ENCODE results near the gene TGFB1I1. TPM values are rescaled to one million over a fixed set of nuclear protein-coding genes. Genes with fewer than 3 reads are reported as not detected.

TGFB1I1 gene
- total and polyA plus RNA-seq, 2 donors (not counting 1 experiment from before 2014, with no cell fraction given): 0.16 to 4.0 TPM

DNA sequence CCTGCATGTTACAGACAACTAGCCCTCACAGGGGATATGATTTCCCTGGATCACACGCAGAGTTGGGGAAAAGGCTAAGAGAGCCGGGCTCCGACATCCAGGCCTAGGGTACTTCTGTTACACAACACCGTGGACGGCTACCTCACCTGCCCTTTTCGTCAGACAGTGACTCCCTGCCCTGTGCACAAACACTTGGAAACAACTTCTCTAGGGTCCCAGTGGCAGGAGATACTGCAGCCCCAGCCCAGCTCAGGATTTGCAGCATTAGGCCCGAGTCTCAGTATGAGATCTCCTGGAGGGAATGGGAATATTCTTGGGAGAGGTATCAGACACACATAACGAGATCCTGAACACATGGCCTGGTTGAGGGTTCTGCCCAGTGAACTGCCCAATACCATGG, 28.0 kb downstream of the TGFB1I1 start:
- ChIA-PET POLR2A (no interaction called here), CTCF (no interaction called here)
- Histone ChIP-seq H3K4me1 (ENCODE audit: control insufficient read depth in 2 of 2, insufficient read depth in 2 of 2, low read length in 2 of 2) (no peaks in the 10 kb centered on the region), H3K36me3 (replicated peaks in 1 of 2; ENCODE audit: control extremely low read depth in 1 of 2, control insufficient read depth in 1 of 2, extremely low read depth in 1 of 2, insufficient read depth in 2 of 2, low read length in 1 of 2) (peaks cover 0 to 41% of the 10 kb centered on the region in 2 experiments), H3K9ac (ENCODE audit: low read length) (no peak overlapping the region), H3K79me2 (ENCODE audit: control insufficient read depth, insufficient read depth, low read length) (peaks cover 22% of the 10 kb centered on the region), H4K20me1 (ENCODE audit: control insufficient read depth, insufficient read depth, low read length, poor library complexity, severe bottlenecking) (peaks cover 9% of the 10 kb centered on the region), H3K4me3 (ENCODE audit: control extremely low read depth in 1 of 5, extremely low read depth in 1 of 5, insufficient read depth in 1 of 5, low read depth in 2 of 5, low read length in 4 of 5) (no peak overlapping the region), H3K4me2 (replicated peaks; ENCODE audit: low read depth, low read length, poor library complexity, severe bottlenecking) (no peak overlapping the region), H3K9me3 (ENCODE audit: control extremely low read depth in 1 of 3, control insufficient read depth in 2 of 3, insufficient read depth in 1 of 3, low read length in 2 of 3) (no peaks in the 10 kb centered on the region), H3K27me3 (replicated peaks in 1 of 4; ENCODE audit: control extremely low read depth in 1 of 4, control insufficient read depth in 3 of 4, insufficient read depth in 4 of 4, low read length in 3 of 4) (no peaks in the 10 kb centered on the region), H2AFZ (ENCODE audit: insufficient read depth, low read depth, low read length, poor library complexity, severe bottlenecking) (no peak overlapping the region), H3K27ac (ENCODE audit: low read length in 2 of 2) (no peak overlapping the region)
- no peak for TF ChIP-seq EZH2 (IDR thresholded peaks at IDR 0.05; ENCODE audit: borderline replicate concordance, insufficient read depth, low read depth, low read length, poor library complexity, severe bottlenecking)
- no peak for TF ChIP-seq CTCF (IDR thresholded peaks at IDR 0.05)
- ATAC-seq (ENCODE audit: low read depth) (no peak), DNase-seq (no peak)
- intact Hi-C loops (cut with micrococcal nuclease): no loop called here
- Mint-ChIP-seq H3K27me3 (no peaks in the 10 kb centered on the region), H3K4me1 (no peaks in the 10 kb centered on the region), H3K9me3 (ENCODE audit: insufficient read depth) (no peaks in the 10 kb centered on the region), H3K4me3 (no peak overlapping the region), H3K27ac (no peak overlapping the region)
- 98% methylated on average over 7 of the region's 8 CpGs for WGBS (ENCODE audit: insufficient coverage)

DNA sequence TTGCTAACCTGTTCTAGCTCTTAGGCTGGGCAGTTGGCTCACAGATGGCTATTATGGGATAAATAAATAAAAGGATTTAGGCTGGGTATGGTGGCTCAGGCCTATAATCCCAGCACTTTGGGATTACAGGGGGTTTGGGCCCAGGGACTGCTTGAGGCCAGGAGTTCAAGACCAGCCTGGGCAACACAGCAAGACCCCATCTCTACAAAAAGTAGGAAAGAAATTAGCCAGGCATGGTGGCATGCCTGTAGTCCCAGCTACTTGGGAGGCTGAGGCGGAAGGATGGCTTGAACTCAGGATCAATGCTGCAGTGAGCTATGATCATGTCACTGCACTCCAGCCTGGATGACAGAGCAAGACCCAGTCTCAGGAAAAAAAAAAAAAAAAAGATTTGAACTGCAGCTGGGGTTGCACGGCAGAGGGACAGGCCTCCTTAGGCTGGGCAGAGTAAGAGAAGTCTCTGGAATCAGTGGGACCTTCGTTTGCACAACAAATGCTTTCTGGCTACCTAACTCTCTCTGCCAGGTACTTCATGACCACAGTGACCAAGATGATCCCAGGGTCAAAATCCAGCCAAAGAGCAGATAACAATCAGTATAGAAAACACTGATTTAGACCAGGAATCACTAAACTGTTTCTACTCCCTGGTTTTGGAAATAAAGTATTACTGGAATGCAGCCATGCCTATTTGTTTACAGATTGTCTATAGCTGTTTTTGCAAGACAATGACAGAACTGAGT, 29.4 kb downstream of the TGFB1I1 start:
- Histone ChIP-seq H3K27ac (ENCODE audit: low read length in 2 of 2) (no peak overlapping the region), H4K20me1 (ENCODE audit: control insufficient read depth, insufficient read depth, low read length, poor library complexity, severe bottlenecking) (peaks cover 9% of the 10 kb centered on the region), H3K9me3 (ENCODE audit: control extremely low read depth in 1 of 3, control insufficient read depth in 2 of 3, insufficient read depth in 1 of 3, low read length in 2 of 3) (no peaks in the 10 kb centered on the region), H3K36me3 (replicated peaks in 1 of 2; ENCODE audit: control extremely low read depth in 1 of 2, control insufficient read depth in 1 of 2, extremely low read depth in 1 of 2, insufficient read depth in 2 of 2, low read length in 1 of 2) (peaks cover 0 to 34% of the 10 kb centered on the region in 2 experiments), H3K4me3 (ENCODE audit: control extremely low read depth in 1 of 5, extremely low read depth in 1 of 5, insufficient read depth in 1 of 5, low read depth in 2 of 5, low read length in 4 of 5) (no peak overlapping the region), H3K4me1 (ENCODE audit: control insufficient read depth in 2 of 2, insufficient read depth in 2 of 2, low read length in 2 of 2) (peaks cover 6 to 7% of the 10 kb centered on the region in 2 donors), H2AFZ (ENCODE audit: insufficient read depth, low read depth, low read length, poor library complexity, severe bottlenecking) (no peak overlapping the region), H3K79me2 (ENCODE audit: control insufficient read depth, insufficient read depth, low read length) (peaks cover 22% of the 10 kb centered on the region), H3K9ac (ENCODE audit: low read length) (no peak overlapping the region), H3K4me2 (replicated peaks; ENCODE audit: low read depth, low read length, poor library complexity, severe bottlenecking) (no peak overlapping the region), H3K27me3 (replicated peaks in 1 of 4; ENCODE audit: control extremely low read depth in 1 of 4, control insufficient read depth in 3 of 4, insufficient read depth in 4 of 4, low read length in 3 of 4) (no peaks in the 10 kb centered on the region)
- intact Hi-C loops (cut with micrococcal nuclease): no loop called here
- Mint-ChIP-seq H3K4me3 (no peak overlapping the region), H3K27ac (no peak overlapping the region), H3K9me3 (ENCODE audit: insufficient read depth) (no peaks in the 10 kb centered on the region), H3K27me3 (no peaks in the 10 kb centered on the region), H3K4me1 (peaks cover 13% of the 10 kb centered on the region)
- no peak for ATAC-seq (ENCODE audit: low read depth)
- DNase-seq: no peak
- ChIA-PET CTCF (no interaction called here), POLR2A (interaction anchor here (0.6 to 0.7 kb wide), 2 partner anchors 20 to 507 kb away, joined by 3 read pairs; no protein-coding TSS in a partner anchor)
- TF ChIP-seq CTCF (IDR thresholded peaks at IDR 0.05) (no peak), EZH2 (IDR thresholded peaks at IDR 0.05; ENCODE audit: borderline replicate concordance, insufficient read depth, low read depth, low read length, poor library complexity, severe bottlenecking) (no peak)
- 100% methylated on average over 3 of the region's 3 CpGs for WGBS (ENCODE audit: insufficient coverage)
